ENCODE results near the gene EXOC7. TPM values are rescaled to one million over a fixed set of nuclear protein-coding genes. Genes with fewer than 3 reads are reported as not detected.
"Not testable (repeated sequence)": the region's sequence is repeated elsewhere in the genome, so short reads cannot be mapped to it uniquely, and the experiment has no call there.

The EXOC7 gene
- total RNA-seq, 2 experiments from 2014 or later, result 163 to 164 TPM

DNA sequence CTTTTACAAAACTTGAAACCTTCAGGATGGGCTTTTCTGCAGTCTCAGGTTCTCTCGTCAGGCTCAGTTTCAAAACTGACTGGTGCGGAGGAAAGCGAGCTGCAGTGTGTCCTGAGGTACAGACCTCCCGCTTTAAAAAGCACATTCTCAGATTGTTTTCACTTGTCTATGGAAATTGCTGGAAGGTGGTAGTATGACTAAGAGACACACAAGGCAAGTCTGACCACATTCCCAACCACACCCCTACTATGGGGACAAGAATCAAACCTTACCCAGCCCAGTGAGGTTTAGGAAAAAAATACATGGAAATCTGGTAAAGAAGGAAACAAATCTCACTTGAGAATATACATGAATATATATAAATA is 49.5 kb downstream of the EXOC7 start:
- Mint-ChIP-seq H3K27ac (no peak overlapping the region), H3K36me3 (peaks cover 26% of the 10 kb centered on the region)

DNA sequence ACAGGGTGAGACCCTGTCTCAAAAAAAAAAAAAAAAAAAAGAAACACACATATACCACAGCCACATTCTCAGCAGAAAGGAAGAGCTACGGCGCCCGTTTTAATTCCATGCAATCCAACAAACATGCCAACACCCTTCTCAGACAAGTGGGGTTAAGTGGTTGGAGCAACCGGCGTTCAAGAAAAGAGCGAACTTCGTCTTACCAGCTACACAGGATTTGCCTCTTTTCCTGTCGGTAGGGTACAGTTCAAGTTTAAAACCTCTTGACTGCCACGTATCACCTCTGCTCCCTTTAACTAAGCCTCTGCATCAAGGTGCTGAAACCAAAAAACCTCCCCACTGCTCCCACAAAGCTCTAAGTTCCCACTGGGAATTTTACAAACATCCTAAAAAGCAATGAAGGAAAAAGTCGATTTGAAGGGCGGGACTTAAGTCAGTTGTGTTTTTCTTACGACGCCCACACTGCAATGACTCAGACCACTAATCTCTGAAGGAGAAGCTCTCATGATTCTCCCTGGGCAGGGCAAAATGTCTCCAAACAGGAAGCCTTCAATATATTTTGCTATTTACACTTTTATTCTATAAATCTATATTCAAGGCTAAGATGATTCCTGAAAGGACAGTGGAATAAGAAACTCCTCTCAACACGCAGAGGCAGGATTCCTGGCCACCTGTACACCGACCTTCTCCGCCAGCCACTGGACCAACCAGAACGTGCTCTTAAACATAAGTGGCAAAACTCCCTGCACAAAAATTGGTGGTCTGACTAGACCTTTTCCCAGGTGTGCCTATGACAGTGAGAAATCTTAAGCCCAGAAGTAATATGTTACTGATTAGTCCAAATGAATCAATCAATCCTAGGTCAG is 50.1 kb downstream of the EXOC7 start:
- H3K4me3 Mint-ChIP-seq, result no peak overlapping the region
- H3K4me1 Mint-ChIP-seq, result no peaks in the 10 kb centered on the region
- H3K9me3 Mint-ChIP-seq, result no peaks in the 10 kb centered on the region
- H3K27me3 Mint-ChIP-seq, result no peaks in the 10 kb centered on the region
- ATAC-seq (ENCODE audit: low read depth) (no peak), DNase-seq (no peak)
- POLR2A ChIA-PET, result interaction anchor here (0.6 to 0.7 kb wide), 2 partner anchors 81 to 428 kb away, joined by 7 to 8 read pairs; no protein-coding TSS in a partner anchor
- no peak overlapping the region for H3K27ac Mint-ChIP-seq
- H3K36me3 Mint-ChIP-seq, result peaks cover 20% of the 10 kb centered on the region

More for the DNA sequence above, 49.5 kb downstream of the EXOC7 start:
- Mint-ChIP-seq H3K4me3 (no peak overlapping the region), H3K27me3 (no peaks in the 10 kb centered on the region), H3K4me1 (no peaks in the 10 kb centered on the region), H3K9me3 (no peaks in the 10 kb centered on the region)
- DNase-seq (no peak), ATAC-seq (ENCODE audit: low read depth) (no peak)
- POLR2A ChIA-PET, result no interaction called here

GRCh38 chr17:76051561-76051960 is 52.0 kb downstream of the EXOC7 start:
- Mint-ChIP-seq H3K36me3 (peaks cover 19% of the 10 kb centered on the region), H3K9me3 (no peaks in the 10 kb centered on the region), H3K4me3 (no peak overlapping the region), H3K27me3 (no peaks in the 10 kb centered on the region), H3K4me1 (peaks cover 4% of the 10 kb centered on the region), H3K27ac (no peak overlapping the region)
- no peak for ATAC-seq (ENCODE audit: low read depth)
- POLR2A ChIA-PET, result no interaction called here
- DNase-seq, result no peak

GRCh38 chr17:76050538-76051467 is 52.8 kb downstream of the EXOC7 start:
- Mint-ChIP-seq H3K9me3 (no peaks in the 10 kb centered on the region), H3K27ac (no peak overlapping the region), H3K4me3 (no peak overlapping the region), H3K36me3 (peaks cover 19% of the 10 kb centered on the region), H3K27me3 (no peaks in the 10 kb centered on the region), H3K4me1 (peaks cover 4% of the 10 kb centered on the region)
- no peak for ATAC-seq (ENCODE audit: low read depth)
- POLR2A ChIA-PET, result interaction anchor here (0.5 kb wide), 1 partner anchor 151 kb away, joined by 3 read pairs; no protein-coding TSS in a partner anchor
- DNase-seq, result no peak

DNA sequence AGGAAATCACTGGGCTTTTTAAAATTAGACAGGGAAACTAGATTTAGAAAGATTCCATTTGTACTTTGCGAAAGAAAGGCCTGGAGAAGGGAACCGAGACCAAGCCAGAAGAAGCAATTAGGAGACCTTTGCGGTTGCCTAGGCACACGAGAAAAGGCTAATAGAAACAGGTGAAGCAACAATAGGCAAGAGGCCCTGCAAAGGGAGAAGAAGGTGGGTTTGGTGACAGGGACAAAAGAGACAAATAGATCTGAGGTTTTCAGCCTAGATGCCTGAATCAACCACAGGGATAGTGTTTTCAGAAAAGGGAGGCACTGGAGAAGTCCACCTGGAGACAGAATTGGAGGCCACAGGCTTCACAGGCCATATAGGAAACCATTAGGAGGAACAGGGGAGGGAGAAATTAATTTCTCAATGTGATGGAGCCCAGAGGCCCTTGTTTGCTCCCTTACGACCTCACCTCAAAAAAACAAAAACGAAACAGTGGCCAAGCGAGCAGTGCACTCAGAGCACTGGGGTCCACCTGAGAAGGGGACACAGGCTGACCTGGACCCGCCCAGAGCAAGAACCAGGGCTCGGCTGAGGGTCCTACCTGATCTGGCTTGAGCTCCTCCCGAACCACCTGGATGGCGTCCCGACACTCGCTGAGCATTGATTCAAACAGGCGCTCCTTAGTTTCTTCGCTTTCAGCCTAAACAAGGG is 53.6 kb downstream of the EXOC7 start:
- no peaks in the 10 kb centered on the region for H3K9me3 Mint-ChIP-seq
- ATAC-seq (ENCODE audit: low read depth) (no peak), DNase-seq (no peak)
- POLR2A ChIA-PET, result no interaction called here
- peaks cover 4% of the 10 kb centered on the region for H3K4me1 Mint-ChIP-seq
- H3K27me3 Mint-ChIP-seq, result no peaks in the 10 kb centered on the region
- peaks cover 25% of the 10 kb centered on the region for H3K36me3 Mint-ChIP-seq
- no peak overlapping the region for H3K4me3 Mint-ChIP-seq
- no peak overlapping the region for H3K27ac Mint-ChIP-seq

GRCh38 chr17:76049239-76049638 is 54.3 kb downstream of the EXOC7 start:
- POLR2A ChIA-PET, result no interaction called here
- no peak overlapping the region for H3K27ac Mint-ChIP-seq

GRCh38 chr17:76048711-76049110 is 54.9 kb downstream of the EXOC7 start:
- DNase-seq (no peak), ATAC-seq (ENCODE audit: low read depth) (no peak)
- no peaks in the 10 kb centered on the region for H3K9me3 Mint-ChIP-seq
- no peak overlapping the region for H3K27ac Mint-ChIP-seq
- no peak overlapping the region for H3K4me3 Mint-ChIP-seq
- H3K4me1 Mint-ChIP-seq, result peaks cover 4% of the 10 kb centered on the region
- peaks cover 24% of the 10 kb centered on the region for H3K36me3 Mint-ChIP-seq
- no peaks in the 10 kb centered on the region for H3K27me3 Mint-ChIP-seq
- POLR2A ChIA-PET, result no interaction called here

More at GRCh38 chr17:76049239-76049638, 54.3 kb downstream of the EXOC7 start:
- no peaks in the 10 kb centered on the region for H3K9me3 Mint-ChIP-seq
- peaks cover 26% of the 10 kb centered on the region for H3K36me3 Mint-ChIP-seq
- ATAC-seq (ENCODE audit: low read depth) (no peak), DNase-seq (no peak)
- H3K4me1 Mint-ChIP-seq, result peaks cover 4% of the 10 kb centered on the region
- no peak overlapping the region for H3K4me3 Mint-ChIP-seq
- H3K27me3 Mint-ChIP-seq, result no peaks in the 10 kb centered on the region

DNA sequence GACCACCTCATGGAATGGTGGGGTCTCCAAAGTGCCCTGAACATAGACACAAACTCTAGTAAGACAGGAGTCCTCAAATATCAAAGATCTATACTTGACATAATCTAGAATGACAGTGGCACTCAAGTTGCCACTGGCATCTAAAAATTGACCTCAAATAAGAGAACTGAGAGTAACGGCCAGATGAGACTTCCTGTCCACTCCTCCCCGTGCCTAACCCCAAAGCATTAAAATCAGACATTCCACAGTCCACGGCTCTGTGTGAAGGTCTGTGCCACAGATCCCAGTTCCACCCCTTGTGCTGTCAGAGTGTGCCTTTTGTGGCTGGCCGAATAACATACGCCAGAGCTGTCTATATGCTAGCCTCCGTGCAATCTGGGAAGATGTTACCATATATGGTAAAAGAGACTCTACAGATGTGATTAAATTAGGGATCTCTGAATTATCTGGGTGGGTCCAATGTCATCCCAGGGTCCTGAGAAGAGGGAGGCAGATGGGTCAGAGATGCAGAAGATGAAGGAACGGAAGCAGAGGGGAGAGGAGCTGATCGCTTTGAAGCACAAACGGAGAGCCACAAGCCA is 55.5 kb downstream of the EXOC7 start:
- Mint-ChIP-seq H3K27me3 (no peaks in the 10 kb centered on the region), H3K4me3 (no peak overlapping the region), H3K9me3 (no peaks in the 10 kb centered on the region), H3K27ac (peak overlapping the region; percentile 30), H3K36me3 (peaks cover 27% of the 10 kb centered on the region), H3K4me1 (peaks cover 4% of the 10 kb centered on the region)
- DNase-seq (no peak), ATAC-seq (ENCODE audit: low read depth) (no peak)
- POLR2A ChIA-PET, result no interaction called here

DNA sequence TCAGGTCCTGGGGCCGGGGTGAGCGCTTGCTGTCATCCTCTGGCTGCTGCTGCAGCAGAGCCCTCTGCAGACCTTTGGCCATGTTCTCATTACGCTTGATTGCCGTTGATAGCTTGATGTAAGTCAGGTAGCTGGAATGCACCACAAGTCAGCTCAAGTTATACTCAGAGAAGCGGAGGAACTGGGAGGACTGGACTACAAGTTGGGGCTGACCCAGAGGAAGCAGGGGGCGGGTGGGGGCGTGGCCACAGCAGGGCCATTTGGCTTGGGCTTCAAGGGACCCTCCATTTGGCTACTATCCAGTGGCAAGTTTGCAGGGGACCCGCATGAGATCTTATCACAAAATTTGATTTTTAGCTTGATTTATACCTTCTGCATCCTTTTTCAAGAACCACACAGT is 57.5 kb downstream of the EXOC7 start:
- ATAC-seq (ENCODE audit: low read depth), result no peak
- no peak overlapping the region for H3K4me3 Mint-ChIP-seq
- no peaks in the 10 kb centered on the region for H3K27me3 Mint-ChIP-seq
- DNase-seq, result no peak
- peaks cover 4% of the 10 kb centered on the region for H3K4me1 Mint-ChIP-seq
- H3K36me3 Mint-ChIP-seq, result peaks cover 34% of the 10 kb centered on the region
- H3K9me3 Mint-ChIP-seq, result no peaks in the 10 kb centered on the region
- POLR2A ChIA-PET, result interaction anchor here (0.6 kb wide), 1 partner anchor 58 kb away, joined by 4 read pairs; no protein-coding TSS in a partner anchor
- H3K27ac Mint-ChIP-seq, result no peak overlapping the region

DNA sequence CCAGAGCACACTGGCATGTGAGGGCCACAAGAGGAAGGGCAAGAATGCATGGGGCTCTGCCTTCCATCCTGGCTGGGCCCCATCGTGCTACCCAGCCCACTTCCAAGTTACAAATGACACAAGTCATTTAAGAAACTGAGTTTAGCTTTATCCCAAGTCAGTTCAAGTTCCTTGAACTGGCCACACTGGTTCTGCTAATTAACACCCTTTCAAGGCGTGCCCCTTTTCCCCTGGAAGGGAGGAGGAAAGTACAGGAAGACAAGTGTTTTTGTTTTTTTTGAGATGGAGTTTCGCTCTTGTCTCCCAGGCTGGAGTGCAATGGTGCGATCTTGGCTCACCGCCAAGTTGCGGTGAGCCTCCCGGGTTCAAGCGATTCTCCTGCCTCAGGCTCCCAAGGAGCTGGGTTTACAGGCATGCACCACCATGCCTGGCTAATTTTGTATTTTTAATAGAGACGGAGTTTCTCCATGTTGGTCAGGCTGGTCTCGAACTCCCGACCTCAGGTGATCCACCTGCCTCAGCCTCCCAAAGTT is 59.0 kb downstream of the EXOC7 start:
- H3K4me3 Mint-ChIP-seq; H3K4me1 Mint-ChIP-seq; DNase-seq; POLR2A ChIA-PET; ATAC-seq (ENCODE audit: low read depth); H3K27me3 Mint-ChIP-seq; H3K27ac Mint-ChIP-seq; H3K9me3 Mint-ChIP-seq: not testable (repeated sequence)
- H3K36me3 Mint-ChIP-seq, result peaks cover 30% of the 10 kb centered on the region

DNA sequence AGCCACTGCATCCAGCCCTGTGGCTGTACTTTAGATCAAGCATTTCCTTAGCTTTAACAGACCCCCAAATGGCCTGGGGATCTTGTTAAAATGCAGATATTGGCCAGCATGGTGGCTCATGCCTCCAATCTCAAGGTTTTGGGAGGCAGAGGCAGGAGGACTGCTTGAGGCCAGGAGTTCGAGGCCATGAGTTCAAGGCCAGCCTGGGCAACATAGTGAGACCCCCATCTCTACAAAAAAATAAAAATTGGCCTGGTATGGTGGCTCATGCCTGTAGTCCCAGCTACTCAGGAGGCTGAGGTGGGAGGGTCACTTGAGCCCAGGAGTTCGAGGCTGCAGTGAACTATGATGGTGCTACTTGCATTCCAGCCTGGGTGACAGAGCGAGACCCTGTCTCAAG is 60.7 kb downstream of the EXOC7 start:
- not testable (repeated sequence) for H3K9me3 Mint-ChIP-seq; H3K4me3 Mint-ChIP-seq; ATAC-seq (ENCODE audit: low read depth); H3K27ac Mint-ChIP-seq; DNase-seq; H3K4me1 Mint-ChIP-seq; H3K27me3 Mint-ChIP-seq
- POLR2A ChIA-PET, result interaction anchor here (0.6 kb wide), 1 partner anchor 173 kb away, joined by 4 read pairs; no protein-coding TSS in a partner anchor
- H3K36me3 Mint-ChIP-seq, result peaks cover 36% of the 10 kb centered on the region

DNA sequence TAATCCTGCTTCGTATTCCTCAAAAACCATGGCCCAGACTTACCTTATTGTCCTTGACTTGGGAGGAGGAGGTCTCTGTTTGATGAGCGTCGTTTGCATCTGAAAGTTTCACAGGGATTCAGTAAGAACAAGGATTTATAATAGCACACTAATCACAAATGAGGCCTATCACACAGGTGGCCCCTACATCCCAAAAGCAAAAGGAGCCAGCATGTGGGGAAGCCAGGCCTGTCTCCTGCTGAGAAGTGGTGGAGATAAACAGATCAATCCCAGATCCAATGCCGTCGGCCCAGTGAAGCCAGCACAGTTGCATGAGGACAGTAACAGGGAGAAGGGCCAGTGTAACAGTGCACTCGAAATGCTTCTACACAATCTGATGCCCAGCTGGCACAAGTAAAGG is 63.2 kb downstream of the EXOC7 start:
- POLR2A ChIA-PET, result interaction anchor here (0.6 to 0.8 kb wide), 2 partner anchors 11 to 385 kb away, joined by 4 to 5 read pairs; no protein-coding TSS in a partner anchor

More for the DNA sequence above, 63.2 kb downstream of the EXOC7 start:
- no peak for DNase-seq
- no peak for ATAC-seq (ENCODE audit: low read depth)
- peaks cover 5% of the 10 kb centered on the region for H3K4me1 Mint-ChIP-seq
- H3K36me3 Mint-ChIP-seq, result peaks cover 32% of the 10 kb centered on the region
- H3K27ac Mint-ChIP-seq, result no peak overlapping the region
- no peak overlapping the region for H3K4me3 Mint-ChIP-seq
- H3K9me3 Mint-ChIP-seq, result no peaks in the 10 kb centered on the region
- no peaks in the 10 kb centered on the region for H3K27me3 Mint-ChIP-seq

All from activated naive CD8-positive, alpha-beta T cell treated with anti-CD3 and anti-CD28 coated beads, Interleukin-2, amount 10 ng/mL, durations not matched to agents 7 days and 5 days (primary cell).